ENCODE results near the gene COL28A1. TPM values are rescaled to one million over a fixed set of nuclear protein-coding genes. Genes with fewer than 3 reads are reported as not detected.

Gene COL28A1
- total and polyA plus RNA-seq, 12 donors = 0.35 to 8.1 (median 1.5) TPM

DNA sequence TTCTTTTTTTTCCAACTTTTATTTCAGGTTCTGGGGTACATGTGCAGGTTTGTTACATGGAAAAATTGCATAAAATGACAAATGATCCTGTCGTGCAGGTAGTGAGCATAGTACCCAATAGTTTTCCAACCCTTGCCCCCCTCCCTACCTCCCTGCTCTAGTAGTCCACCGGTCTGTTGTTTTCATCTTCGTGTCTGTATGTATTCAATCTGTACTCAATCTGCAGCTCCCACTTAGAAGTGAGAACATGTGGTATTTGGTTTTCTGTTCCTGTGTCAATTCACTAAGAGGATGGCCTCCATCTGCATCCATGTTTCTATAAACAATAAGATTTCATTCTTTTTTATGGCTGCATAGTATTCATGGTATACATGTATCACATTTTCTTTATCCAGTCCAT is 202.1 kb downstream of the COL28A1 start:
- intact Hi-C loops (cut with DNase I) = no loop called here
- no peaks in the 10 kb centered on the region for H3K36me3 ChIP-seq
- peaks cover 0 to 10% (median 0%) of the 10 kb centered on the region in 7 donors for H3K27me3 ChIP-seq
- H3K9me3 ChIP-seq = no peaks in the 10 kb centered on the region
- DNase-seq (no peak), ATAC-seq (no peak)
- TF ChIP-seq CTCF (IDR thresholded peaks at IDR 0.05) = no peak
- WGBS, 2 donors = 81 to 84% methylated on average over 3 of the region's 3 CpGs
- no peak overlapping the region for H3K4me3 ChIP-seq
- no peak overlapping the region for H3K27ac ChIP-seq
- H3K4me1 ChIP-seq = no peaks in the 10 kb centered on the region

DNA sequence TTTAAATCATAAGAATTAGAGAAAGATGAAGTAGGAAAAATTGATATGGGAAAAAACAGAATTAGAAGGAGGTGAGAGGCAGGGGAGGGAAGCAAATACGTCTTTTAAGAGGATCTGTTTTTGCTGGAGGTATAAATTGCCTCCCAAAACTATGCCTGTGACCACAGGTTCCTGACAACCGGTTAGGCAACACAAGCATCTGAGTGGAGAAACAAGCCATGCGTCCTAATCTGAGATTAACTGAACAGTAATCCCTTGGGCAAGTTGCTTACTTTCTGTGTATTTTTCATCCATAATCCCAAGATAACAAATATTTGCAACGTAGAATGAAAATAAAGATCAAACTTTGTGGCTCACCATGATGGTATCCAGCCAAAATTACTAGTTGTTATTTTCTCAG is 204.2 kb downstream of the COL28A1 start:
- Histone ChIP-seq H3K27me3 (peaks cover 0 to 10% (median 0%) of the 10 kb centered on the region in 7 donors), H3K9me3 (no peaks in the 10 kb centered on the region), H3K4me3 (no peak overlapping the region), H3K27ac (no peak overlapping the region), H3K4me1 (no peaks in the 10 kb centered on the region), H3K36me3 (no peaks in the 10 kb centered on the region)
- DNase-seq (no peak), ATAC-seq (no peak)
- TF ChIP-seq CTCF (IDR thresholded peaks at IDR 0.05) = no peak
- intact Hi-C loops (cut with DNase I) = no loop called here
- WGBS, 2 donors = 69 to 79% methylated on average over 4 of the region's 4 CpGs

DNA sequence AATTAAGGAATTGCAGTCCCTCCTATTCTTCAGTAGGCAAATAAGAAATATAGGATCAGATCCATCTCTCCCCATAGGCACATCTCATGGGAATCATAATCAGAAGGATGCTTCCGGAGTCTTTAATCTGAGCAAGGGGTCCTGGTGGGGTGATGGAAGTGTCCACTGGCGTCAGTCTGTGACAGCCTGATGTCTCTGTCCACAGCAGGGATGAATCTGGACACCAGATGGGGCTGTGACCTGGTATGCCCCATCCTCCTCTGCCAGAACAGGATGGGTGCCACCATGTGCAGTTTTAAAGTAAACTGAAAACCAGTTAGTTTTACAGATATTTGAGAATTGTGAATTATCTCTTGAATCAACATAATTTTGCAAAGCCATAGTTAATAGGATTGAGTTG is 204.7 kb downstream of the COL28A1 start:
- intact Hi-C loops (cut with DNase I) = no loop called here
- peaks cover 0 to 10% (median 0%) of the 10 kb centered on the region in 7 donors for H3K27me3 ChIP-seq
- peak in 2 of 9 donors; percentile 12 to 13 for TF ChIP-seq CTCF (IDR thresholded peaks at IDR 0.05)
- H3K27ac ChIP-seq = no peak overlapping the region
- no peaks in the 10 kb centered on the region for H3K4me1 ChIP-seq
- no peak overlapping the region for H3K4me3 ChIP-seq
- WGBS, 2 donors = 47 to 51% methylated on average over 2 of the region's 2 CpGs
- no peaks in the 10 kb centered on the region for H3K9me3 ChIP-seq
- ATAC-seq (no peak), DNase-seq (no peak)
- no peaks in the 10 kb centered on the region for H3K36me3 ChIP-seq

DNA sequence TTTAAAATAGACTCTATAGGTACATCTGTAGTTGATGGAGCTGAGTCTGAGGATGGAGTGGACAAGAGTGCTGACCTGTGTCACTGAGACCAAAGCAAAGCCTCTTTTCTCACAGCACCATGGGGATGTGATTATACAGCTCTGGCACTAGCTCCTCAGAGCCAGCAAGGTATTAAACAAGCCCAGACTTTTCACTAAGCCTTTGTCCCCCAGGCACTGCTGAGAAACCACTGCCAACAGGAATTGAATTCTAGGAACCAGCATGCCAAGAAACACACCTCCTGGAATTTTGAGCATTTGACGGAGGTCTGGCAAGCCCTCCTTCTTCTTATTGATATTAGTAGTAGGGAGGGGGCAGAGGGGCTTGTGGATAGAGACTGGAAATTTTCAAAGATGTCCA is 206.3 kb downstream of the COL28A1 start:
- ATAC-seq = no peak

More for the DNA sequence above, 206.3 kb downstream of the COL28A1 start:
- intact Hi-C loops (cut with DNase I) = no loop called here
- 27 to 29% methylated on average over 1 of the region's 1 CpG for WGBS, 2 donors
- Histone ChIP-seq H3K27me3 (peaks cover 0 to 18% (median 0%) of the 10 kb centered on the region in 7 donors), H3K36me3 (no peaks in the 10 kb centered on the region), H3K4me1 (no peaks in the 10 kb centered on the region), H3K4me3 (no peak overlapping the region), H3K9me3 (no peaks in the 10 kb centered on the region), H3K27ac (no peak overlapping the region)
- DNase-seq = no peak
- TF ChIP-seq CTCF (IDR thresholded peaks at IDR 0.05) = no peak

Measured in heart right ventricle (tissue), 16 donors.